GM18907 (cell line): ENCODE data around the gene MOV10L1.
A peak's percentile ranks its signal among the peaks of the same experiment; 100 is the strongest.
"Not testable (repeated sequence)": the region's sequence is repeated elsewhere in the genome, so short reads cannot be mapped to it uniquely, and the experiment has no call there.

ENCODE experiments used
- ATAC-seq: cut with Tn5 transposase; IDR thresholded peaks from one replicate; pipeline ENCODE4 v1.9.1; 2021; ENCODE audit warnings: mild to moderate bottlenecking, moderate library complexity; ENCODE audit not compliant: unreplicated experiment

Gene MOV10L1

GRCh38 chr22:50199829-50200460 is 110.1 kb downstream of the MOV10L1 start:
- no peak for ATAC-seq

GRCh38 chr22:50200461-50201190 is 110.8 kb downstream of the MOV10L1 start, which contains the start of gene SELENOO:
Gene SELENOO (plus strand): TSS chr22:50201011. CDS start chr22:50201037, 26 bp downstream.
- ATAC-seq, result peak; percentile 63

GRCh38 chr22:50201191-50202129 is 111.7 kb downstream of the MOV10L1 start:
- ATAC-seq, result peak; percentile 24

- ATAC-seq, result no peak
Measured at GRCh38 chr22:50202130-50202666, 112.4 kb downstream of the MOV10L1 start.

GRCh38 chr22:50203288-50203687 is 113.5 kb downstream of the MOV10L1 start:
- ATAC-seq, result no peak

- no peak for ATAC-seq
Measured at GRCh38 chr22:50204571-50204970, 114.8 kb downstream of the MOV10L1 start.

GRCh38 chr22:50204998-50205397 is 115.2 kb downstream of the MOV10L1 start:
- not testable (repeated sequence) for ATAC-seq

- no peak for ATAC-seq
Measured at GRCh38 chr22:50205781-50206569, 116.2 kb downstream of the MOV10L1 start.

- no peak for ATAC-seq
Measured at GRCh38 chr22:50206599-50206998, 116.8 kb downstream of the MOV10L1 start.

GRCh38 chr22:50207383-50208140 is 117.8 kb downstream of the MOV10L1 start:
- ATAC-seq, result no peak

GRCh38 chr22:50208430-50208938 is 118.7 kb downstream of the MOV10L1 start:
- no peak for ATAC-seq

GRCh38 chr22:50208939-50209892 is 119.4 kb downstream of the MOV10L1 start:
- no peak for ATAC-seq

- ATAC-seq, result no peak
Measured at GRCh38 chr22:50209893-50210292, 120.1 kb downstream of the MOV10L1 start.

- no peak for ATAC-seq
Measured at GRCh38 chr22:50210378-50211139, 120.8 kb downstream of the MOV10L1 start.

GRCh38 chr22:50211147-50211546 is 121.3 kb downstream of the MOV10L1 start:
- ATAC-seq, result no peak
